PFSK-1 (cell line): ENCODE data around the gene ZNF783.

ENCODE experiments used
- FOXP2 ChIP-seq: optimal IDR thresholded peaks from 2 replicates; pipeline ENCODE3; 2011; ENCODE audit warnings: borderline replicate concordance, control low read depth, inconsistent platforms; ENCODE audit not compliant: insufficient read depth; ENCODE audit errors: extremely low read length, extremely low read depth
- POLR2AphosphoS5 ChIP-seq: IDR thresholded peaks from 2 replicates; pipeline ENCODE4 v1.6.1; 2012; ENCODE audit warnings: low read depth, mild to moderate bottlenecking, control low read depth, low read length, moderate library complexity
- TAF1 ChIP-seq: IDR thresholded peaks from 2 replicates; pipeline ENCODE4 v1.6.1; 2012; ENCODE audit warnings: low read length, control low read depth, borderline replicate concordance; ENCODE audit not compliant: insufficient read depth

GRCh38 chr7:149289856-149290255, 27.9 kb downstream of the ZNF783 start:
- no peak for TF ChIP-seq TAF1
- TF ChIP-seq POLR2AphosphoS5: no peak
- TF ChIP-seq FOXP2: no peak
